HG02623 (cell line): Measurements from ENCODE around the gene METTL26.

Source experiments
- ATAC-seq: cut with Tn5 transposase; IDR thresholded peaks from one replicate; pipeline ENCODE4 v1.9.1; 2021; ENCODE audit warnings: moderate library complexity; ENCODE audit not compliant: unreplicated experiment

METTL26 gene

DNA sequence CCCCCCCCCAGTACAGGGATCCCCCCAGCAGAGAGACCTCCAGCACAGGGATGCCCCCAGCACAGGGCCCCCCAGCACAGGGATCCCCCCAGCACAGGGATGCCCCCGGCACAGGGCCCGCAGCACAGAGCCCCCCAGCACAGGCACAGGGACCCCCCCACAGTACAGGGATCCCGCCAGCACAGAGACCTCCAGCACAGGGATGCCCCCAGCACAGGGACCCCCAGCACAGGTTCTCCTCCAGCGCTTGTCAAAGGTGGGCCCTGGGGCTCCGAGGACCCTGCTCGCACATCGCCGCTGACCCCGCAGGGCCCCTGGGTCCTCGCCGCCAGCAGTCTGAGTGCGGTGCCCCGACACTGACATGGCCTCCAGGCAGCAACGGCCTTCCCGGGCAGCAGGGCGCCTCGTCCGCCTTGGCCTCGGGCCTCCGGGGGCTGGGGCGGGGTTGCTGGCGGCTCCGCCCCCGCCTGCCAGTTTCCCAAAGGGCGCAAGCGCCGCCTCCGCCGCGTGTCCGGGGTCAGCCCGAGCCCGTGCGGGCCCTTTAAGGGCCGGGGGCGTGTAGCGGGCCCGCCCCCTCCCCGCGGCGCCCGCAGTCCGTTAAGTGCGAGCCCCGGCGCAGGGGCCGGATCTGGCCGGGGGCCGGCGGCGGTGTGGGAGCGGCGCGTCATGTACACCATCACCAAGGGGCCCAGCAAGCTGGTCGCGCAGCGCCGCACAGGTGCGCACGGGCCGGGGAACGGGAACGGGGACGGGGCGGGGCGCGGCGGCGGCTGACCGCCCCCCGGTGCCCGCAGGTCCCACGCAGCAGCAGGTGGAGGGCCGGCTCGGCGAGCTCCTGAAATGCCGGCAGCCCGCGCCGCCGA lies 5.5 kb upstream of the METTL26 start, which contains the start of gene MCRIP2:
Gene MCRIP2 (plus strand): TSS at position 503 of the 863 bp plus-strand sequence. CDS start 164 bp downstream, at position 667.
- peak; percentile 51 for ATAC-seq

DNA sequence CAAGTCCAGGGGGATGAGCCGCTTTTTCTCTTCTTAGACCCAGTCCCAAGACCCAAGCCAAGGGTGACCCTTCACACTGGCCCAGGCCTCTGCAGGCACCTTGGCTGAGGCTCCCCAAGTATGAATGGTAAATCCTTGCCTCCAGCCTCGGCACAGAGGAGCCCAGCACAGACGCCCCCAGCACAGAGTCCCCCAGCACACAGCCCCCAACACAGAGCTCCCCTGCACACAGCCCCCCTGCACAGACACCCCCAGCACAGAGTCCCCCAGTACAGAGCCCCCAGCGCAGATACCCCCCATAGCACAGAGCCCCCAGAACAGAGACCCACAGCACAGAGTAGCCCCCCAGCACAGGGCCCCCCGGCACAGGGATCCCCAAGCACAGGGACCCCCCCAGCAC lies 4.5 kb upstream of the METTL26 start:
- no peak for ATAC-seq

DNA sequence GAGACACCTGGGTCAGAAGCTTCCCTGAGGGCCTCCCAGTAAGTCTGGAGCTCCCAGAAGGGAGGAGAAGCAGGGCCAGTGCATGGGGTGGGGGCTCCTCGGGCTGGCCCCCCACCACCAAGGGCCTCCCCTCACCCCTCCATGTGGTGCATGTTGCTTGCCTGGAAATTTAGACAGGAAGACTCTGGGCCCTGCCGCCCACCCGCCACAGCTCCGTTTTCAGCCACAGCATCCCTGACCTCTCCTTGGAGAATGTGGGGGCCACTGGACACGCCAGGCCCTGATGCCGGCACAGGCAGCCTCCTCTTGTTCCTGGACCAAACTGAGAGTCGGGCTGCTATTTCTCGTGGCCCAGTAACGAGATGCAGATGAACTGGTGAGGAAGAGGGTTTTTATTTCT lies 2.7 kb upstream of the METTL26 start:
- ATAC-seq, result no peak

DNA sequence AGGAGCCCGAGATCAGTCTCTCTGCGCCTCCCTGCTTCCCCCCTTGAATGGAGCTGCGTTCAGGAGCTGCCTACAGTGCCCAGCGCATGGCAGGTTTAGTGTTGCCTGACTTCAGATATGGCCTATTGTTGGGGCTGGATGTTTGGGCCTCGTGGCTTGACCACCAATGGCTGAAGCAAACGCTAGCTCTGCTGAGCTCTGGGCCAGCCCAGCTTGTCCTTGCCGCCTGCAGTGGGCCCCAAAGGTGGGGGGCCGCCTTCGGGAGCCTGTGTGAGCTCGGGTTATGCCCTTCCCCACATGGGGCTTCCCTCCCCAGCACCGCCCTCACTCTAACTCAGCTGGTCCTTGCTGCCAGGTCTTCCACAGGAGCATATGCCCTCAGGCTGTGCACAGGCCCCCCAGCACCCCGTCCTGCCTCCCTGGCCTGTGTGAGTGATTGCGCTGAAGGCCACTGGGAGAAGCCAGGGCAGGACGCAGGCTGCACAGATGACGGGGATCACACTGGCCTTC lies 2.0 kb upstream of the METTL26 start:
- ATAC-seq, result no peak

DNA sequence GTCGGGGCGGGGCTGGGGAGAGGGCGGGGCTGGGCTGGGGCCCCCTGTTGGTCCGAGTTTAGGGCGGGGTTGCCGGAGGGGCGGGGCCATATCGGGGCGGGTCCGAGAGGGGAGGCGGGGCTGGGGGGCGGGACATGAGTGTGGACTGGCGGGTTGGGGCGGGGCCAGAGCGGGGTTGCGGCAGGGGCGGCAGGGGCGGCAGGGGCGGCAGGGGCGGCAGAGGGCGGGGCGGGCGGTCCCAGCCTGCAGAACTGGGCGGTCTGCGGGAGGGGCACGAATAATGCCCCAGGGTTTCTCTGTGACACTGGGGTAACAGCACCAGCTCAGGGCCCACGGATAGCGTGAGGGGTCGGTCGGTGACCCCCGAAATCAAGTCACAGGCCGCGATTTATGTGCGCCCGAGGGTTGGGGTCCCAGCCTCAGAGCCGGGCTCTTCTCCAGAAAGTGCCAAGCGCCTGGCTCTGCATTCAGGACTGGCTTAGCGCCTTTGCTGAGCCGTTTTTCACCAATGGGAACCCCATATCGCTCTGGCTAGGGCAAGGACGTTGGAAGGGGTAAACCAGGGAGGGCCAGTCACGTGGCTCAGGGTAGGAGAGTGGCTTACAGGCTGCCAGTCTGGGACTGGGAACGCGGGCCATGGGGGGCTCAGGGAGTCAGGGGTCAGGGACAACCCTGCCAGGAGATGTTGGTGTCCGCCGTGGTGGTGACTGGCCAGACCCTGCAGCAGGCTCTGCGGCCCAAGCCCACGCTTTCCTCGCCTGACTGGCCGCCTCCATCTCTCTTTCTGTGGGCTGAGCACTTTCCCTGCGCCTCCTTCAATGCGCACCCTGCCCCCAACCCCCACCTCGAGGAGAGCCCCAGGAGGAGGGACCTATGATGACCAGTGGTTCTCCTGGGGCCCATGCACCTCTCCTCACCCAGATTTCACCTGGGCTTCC lies 1.2 kb upstream of the METTL26 start:
- ATAC-seq, result no peak

DNA sequence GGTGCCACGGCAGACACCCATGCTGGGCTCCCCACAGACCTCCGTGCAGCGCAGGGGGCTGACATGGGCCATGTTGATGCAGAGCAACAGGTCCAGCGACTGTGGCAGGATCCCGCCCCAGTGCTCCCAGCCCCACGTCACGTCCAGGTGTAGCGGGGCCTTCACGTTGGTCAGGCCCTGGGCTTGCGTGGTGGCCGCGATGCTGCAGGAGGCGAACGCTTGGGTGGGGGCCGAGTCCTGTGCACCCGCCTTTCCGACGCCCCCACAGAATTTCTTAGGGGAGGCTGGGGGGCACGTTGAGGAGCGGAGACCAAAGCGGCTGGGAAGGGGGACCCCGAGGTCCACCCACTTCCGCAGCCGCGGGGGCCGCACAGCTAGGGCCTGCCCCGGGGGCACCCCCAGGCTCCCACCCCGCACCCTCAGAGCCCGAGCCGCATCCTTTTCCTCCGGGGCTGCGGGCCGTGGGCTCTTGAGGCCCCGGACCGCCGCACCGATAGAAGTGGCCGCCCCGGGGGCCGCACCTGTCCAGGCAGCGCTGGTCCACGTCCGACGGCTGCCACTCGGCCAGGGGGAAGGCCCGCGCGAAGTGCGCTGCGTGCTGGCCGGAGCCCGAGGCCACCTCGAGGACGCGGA lies 416 bp downstream of the METTL26 start:
- no peak for ATAC-seq

DNA sequence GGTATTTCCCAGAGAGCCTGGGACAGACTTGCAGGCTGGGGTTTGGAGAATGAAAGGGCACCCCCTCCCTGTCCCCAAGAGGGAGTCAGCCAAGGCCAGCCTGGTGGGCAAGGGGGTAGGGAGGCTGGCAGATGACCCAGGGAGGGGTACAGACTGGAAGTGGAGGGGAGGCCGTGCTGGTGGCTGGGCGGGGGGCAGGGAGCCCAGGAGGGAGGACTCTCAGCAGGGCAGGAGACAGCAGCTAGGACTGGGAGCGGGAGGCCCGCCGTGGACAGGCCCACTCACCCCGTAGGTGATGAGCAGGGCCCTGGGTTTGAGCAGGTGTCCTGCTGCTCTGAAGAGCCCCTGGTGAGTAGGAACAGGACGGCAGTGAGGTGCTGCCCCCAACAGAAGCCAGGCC lies 1.1 kb downstream of the METTL26 start:
- ATAC-seq, result no peak

DNA sequence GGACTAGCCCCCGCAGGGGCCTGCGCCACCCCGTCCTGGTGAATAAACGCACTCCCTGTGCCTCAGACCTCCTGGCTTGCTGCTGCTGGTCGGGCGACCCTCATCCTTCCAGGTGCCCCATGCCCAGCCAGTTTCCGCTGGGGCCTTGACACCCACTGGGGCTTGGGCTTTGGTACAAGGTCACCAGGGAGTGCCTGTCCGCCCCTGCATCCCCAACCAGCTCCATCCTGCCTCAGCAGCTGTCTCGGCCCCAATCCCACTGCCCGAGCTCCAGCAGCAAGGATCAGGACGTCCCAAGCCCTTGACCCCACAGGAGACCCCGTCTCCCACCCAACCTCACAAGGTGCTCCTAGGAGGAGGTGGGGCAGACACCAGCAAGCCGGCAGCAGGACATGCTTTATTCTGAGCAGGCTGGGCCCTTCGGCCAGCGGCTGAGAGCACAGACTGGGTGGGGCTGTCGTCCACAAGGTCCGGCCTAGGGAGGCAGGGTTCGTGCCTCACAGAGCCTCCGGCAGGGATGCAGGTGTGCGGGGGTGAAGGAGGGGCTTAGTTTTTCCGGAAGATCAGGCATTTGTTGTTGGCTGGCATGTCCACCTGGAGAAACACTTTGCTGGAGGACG lies 1.9 kb downstream of the METTL26 start:
- no peak for ATAC-seq

DNA sequence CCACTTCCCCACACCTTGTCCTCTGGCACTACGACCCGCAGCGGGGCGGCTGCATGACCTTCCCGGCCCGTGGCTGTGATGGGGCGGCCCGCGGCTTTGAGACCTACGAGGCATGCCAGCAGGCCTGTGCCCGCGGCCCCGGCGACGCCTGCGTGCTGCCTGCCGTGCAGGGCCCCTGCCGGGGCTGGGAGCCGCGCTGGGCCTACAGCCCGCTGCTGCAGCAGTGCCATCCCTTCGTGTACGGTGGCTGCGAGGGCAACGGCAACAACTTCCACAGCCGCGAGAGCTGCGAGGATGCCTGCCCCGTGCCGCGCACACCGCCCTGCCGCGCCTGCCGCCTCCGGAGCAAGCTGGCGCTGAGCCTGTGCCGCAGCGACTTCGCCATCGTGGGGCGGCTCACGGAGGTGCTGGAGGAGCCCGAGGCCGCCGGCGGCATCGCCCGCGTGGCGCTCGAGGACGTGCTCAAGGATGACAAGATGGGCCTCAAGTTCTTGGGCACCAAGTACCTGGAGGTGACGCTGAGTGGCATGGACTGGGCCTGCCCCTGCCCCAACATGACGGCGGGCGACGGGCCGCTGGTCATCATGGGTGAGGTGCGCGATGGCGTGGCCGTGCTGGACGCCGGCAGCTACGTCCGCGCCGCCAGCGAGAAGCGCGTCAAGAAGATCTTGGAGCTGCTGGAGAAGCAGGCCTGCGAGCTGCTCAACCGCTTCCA lies 2.6 kb downstream of the METTL26 start:
- no peak for ATAC-seq

DNA sequence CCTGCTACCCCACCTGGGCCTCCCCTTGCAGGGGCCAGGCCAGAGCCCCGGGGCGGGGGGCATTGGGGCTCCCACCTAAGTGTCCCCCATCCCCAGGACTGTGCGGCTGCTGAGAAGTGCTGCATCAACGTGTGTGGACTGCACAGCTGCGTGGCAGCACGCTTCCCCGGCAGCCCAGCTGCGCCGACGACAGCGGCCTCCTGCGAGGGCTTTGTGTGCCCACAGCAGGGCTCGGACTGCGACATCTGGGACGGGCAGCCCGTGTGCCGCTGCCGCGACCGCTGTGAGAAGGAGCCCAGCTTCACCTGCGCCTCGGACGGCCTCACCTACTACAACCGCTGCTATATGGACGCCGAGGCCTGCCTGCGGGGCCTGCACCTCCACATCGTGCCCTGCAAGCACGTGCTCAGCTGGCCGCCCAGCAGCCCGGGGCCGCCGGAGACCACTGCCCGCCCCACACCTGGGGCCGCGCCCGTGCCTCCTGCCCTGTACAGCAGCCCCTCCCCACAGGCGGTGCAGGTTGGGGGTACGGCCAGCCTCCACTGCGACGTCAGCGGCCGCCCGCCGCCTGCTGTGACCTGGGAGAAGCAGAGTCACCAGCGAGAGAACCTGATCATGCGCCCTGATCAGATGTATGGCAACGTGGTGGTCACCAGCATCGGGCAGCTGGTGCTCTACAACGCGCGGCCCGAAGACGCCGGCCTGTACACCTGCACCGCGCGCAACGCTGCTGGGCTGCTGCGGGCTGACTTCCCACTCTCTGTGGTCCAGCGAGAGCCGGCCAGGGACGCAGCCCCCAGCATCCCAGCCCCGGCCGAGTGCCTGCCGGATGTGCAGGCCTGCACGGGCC lies 3.4 kb downstream of the METTL26 start:
- ATAC-seq, result no peak

DNA sequence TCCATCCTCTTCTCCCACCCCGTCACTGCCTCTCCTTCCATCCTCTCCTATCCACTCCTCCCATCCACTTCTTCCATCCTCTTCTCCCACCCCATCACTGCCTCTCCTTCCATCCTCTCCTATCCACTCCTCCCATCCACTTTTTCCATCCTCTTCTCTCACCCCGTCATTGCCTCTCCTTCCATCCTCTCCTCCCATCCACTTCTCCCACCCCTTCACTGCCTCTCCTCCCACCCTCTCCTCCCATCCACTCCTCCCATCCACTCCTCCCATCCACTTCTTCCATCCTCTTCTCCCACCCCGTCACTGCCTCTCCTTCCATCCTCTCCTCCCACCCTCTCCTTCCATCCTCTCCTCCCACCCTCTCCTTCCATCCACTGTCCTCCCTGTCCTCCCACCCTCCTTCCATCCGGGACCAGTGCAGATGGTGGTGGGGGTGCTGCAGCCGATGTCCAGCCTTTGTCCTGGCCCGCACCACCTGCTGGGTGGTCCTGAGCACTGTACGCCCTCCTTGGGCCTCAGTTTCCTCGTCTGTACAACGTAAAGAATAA lies 4.2 kb downstream of the METTL26 start:
- ATAC-seq, result no peak

DNA sequence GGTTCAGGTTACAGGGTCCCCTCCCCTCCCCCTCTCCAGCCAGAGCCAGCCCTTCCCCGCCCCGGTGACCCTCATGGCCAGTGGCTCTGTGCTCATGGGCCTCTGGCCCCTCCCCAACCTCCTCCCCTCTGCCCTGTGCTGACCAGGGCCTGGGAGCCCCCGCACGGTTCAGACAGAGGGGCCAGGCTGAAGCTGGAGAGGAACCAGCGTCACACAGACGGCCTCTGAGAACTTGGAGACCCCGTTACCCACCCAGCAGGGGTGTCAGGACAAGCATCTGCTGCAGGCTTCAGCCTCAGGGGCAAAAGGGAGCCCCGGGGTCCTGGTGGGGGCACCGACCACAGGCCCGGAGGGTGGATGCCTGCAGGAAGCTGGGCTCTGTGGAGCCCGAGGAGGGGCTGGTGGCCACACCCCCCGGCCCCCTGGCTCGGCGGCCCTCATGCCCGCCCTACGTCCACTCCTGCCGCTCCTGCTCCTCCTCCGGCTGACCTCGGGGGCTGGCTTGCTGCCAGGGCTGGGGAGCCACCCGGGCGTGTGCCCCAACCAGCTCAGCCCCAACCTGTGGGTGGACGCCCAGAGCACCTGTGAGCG lies 5.2 kb downstream of the METTL26 start, which contains the start of gene WFIKKN1:
Gene WFIKKN1 (plus strand): TSS at position 171 of the 591 bp plus-strand sequence. CDS start 269 bp downstream, at position 440.
- no peak for ATAC-seq

DNA sequence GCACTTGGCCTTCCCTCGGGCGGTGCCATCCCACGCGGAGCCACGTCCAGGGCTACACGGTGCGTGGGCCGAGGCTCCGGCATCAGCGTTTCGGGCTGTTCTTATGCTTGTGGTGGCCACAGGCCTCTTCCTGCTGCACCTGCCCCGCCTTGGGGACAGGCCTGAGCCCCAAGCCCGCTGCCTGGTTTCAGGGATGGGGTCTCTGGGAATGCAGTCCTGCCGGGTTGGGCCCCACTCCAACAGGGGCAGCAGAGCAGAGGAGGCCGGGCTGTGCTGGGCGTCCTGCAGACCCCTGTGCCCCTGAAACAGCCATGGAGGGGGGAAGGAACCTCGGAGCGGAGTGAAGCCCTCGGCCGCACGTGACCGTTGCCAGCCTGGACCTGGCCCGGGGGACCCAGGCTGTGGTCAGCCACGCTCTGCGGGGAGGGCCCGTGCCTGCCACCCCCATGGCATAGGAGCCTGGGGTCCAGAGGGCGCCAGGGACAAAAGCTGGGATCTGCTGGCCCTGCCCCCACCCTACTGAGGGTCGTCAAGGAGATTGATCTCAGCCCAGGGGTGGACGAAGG lies 5.8 kb downstream of the METTL26 start:
- no peak for ATAC-seq

DNA sequence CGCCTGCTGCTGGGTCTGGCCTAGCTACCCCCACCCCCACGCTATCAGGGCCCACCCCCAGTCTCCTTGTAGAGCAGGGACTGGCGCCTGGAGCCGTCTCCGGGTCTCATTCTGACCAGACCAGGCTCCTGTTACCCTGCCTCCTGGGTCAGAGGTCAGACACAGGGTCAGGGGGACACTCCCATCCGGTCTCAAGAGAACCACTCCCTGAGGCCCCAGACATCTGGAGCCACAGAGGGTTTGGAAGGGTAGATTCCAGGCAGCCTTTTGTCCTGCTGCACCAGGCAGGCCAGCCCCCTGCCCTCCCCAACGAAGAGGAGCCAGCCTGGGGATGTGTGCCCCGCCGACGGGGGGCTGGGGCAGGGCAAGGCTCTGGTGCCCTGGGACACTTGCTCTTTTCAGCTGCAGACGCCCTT lies 6.3 kb downstream of the METTL26 start:
- no peak for ATAC-seq

DNA sequence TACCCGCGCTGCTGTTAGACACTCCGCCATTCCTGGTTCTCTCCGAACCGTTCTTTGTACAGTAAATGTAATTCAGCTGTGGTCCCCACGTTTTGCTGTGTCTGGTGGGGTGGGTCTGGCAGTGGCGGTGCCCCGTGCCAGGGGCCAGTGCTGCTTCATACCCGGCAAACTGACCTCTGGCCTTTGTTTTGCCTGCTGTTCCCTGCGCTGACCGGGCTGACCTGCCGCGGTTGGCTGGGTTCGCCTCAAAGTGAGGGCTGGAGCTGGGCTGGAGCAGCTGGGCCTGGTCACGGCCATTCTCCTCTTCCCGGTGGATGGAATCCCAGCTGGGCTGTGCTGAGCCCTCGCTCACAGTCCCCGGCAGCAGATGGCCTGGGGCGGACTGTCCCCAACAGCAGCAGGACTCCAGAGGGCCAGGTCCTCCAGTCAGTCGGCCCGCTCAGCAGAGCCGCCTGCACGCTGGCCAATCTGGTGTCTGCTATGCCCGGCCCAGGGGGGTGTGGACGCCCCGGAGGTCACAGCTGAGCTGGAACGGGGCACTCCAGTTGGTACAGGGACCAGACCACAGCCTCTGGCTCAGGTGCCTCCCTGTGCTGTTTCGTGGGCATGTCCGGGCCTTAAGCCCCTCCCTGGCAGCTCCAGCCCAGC lies 6.8 kb downstream of the METTL26 start:
- ATAC-seq, result no peak

DNA sequence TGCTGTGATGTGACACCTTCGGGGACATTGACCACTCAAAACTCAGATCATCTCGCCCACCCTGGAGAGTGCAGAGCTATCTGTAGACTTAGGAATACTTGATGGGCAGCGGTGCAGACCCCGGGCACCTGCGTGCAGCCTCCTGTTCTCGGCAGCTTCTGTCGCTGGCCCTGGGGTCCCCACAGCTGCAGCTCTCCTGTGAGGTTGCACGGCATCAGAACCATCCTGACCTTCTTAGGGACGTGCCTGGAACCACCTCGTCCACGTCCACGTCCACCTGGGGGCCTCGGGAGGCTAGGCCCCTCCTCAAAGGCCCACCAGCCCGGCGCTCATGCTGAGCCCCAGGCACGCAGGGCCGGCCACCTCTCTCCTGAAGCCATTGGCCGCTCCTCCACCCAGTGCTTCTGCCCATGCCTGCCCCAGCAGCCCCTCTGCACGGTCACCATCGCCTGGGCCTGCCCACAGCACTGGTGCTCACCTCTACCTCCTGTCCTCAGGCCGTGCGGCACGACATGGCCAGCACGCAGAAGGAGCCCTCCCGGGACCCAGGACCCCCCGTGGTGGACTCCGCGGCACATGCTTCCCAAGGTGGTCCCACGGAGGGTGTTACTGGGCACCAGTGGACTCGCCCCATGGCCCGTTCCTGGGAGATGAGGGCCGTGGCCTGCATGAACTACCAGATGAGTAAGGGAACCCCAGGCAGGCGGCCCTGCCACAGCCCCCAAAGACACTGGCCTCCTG lies 7.6 kb downstream of the METTL26 start:
- ATAC-seq, result no peak
